PC-9 (cell line): ENCODE results near the gene PALLD.

ENCODE experiments used
- EZH2 ChIP-seq: fragments of 200-600 bp; sonication (generic); IDR thresholded peaks from 2 replicates; pipeline ENCODE4 v1.8.0; 2017; ENCODE audit warnings: antibody characterized with exemption, low read depth
- TF ChIP-seq, protein P1 (sequence below): fragments of 200-600 bp; sonication (generic); conservative IDR thresholded peaks from 2 replicates; pipeline ENCODE4 v1.6.1; 2017; ENCODE audit warnings: mixed run types, antibody characterized with exemption, mild to moderate bottlenecking, moderate library complexity

DNA sequence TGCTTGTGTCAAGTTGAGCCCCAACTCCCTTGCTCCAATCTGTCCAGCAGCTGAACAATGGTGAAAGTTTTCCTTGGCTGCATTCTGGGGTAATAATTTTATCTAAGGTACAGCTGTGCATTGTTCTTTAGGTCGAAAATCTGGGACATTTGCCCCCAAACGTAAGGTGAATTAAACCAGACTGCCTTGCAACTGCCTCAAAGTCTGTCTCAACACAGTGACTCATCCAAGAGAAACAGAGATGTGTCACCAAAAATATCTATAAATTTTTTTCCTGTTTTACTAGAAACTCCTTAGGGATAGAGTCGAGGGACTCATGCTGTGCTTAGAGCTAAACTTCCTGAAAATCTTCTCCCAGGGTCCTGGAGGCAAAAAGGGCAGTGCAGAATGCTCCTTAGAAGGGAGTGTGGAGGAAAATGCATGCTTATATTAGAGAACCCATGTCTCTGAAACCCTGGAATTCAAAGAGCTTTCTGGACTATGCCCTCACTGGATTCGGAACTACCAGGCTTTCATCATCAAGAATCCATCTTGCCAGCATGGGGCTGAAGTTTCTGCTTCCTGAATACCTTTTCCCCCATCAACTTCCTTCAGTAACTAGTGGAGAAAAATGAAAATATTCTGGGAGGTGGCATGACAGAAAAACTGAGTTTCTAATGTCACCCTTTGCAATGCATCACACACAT, 115.7 kb downstream of the PALLD start:
- TF ChIP-seq, protein P1, sequence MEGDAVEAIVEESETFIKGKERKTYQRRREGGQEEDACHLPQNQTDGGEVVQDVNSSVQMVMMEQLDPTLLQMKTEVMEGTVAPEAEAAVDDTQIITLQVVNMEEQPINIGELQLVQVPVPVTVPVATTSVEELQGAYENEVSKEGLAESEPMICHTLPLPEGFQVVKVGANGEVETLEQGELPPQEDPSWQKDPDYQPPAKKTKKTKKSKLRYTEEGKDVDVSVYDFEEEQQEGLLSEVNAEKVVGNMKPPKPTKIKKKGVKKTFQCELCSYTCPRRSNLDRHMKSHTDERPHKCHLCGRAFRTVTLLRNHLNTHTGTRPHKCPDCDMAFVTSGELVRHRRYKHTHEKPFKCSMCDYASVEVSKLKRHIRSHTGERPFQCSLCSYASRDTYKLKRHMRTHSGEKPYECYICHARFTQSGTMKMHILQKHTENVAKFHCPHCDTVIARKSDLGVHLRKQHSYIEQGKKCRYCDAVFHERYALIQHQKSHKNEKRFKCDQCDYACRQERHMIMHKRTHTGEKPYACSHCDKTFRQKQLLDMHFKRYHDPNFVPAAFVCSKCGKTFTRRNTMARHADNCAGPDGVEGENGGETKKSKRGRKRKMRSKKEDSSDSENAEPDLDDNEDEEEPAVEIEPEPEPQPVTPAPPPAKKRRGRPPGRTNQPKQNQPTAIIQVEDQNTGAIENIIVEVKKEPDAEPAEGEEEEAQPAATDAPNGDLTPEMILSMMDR, result no peak
- no peak for TF ChIP-seq EZH2
